ENCODE data around the gene ZBTB49.
"Not testable (repeated sequence)": the region's sequence is repeated elsewhere in the genome, so short reads cannot be mapped to it uniquely, and the experiment has no call there.

Gene ZBTB49

GRCh38 chr4:4344915-4345527 is 55.0 kb downstream of the ZBTB49 start:
- TF ChIP-seq POLR2AphosphoS5 (IDR thresholded peaks at IDR 0.05; ENCODE audit: low read depth, low read length) (no peak), POLR2A (IDR thresholded peaks at IDR 0.05; ENCODE audit: low read depth, low read length) (no peak), POU2F2 (IDR thresholded peaks at IDR 0.05; ENCODE audit: low read depth, low read length) (peak; percentile 19; the same call in 1 of the 2 replicates), PAX5 (IDR thresholded peaks at IDR 0.05; ENCODE audit: insufficient read depth, low read length, severe bottlenecking) (peak; percentile 5), SPI1 (IDR thresholded peaks at IDR 0.05; ENCODE audit: low read depth, low read length) (no peak)
- FAIRE-seq (peak; percentile 91), DNase-seq (ENCODE audit: insufficient read length, low spot score) (no peak)

- DNase-seq (ENCODE audit: insufficient read length, low spot score) (no peak), FAIRE-seq (no peak)
- TF ChIP-seq POLR2A (IDR thresholded peaks at IDR 0.05; ENCODE audit: low read depth, low read length) (no peak), POLR2AphosphoS5 (IDR thresholded peaks at IDR 0.05; ENCODE audit: low read depth, low read length) (no peak), POU2F2 (IDR thresholded peaks at IDR 0.05; ENCODE audit: low read depth, low read length) (no peak), TAF1 (IDR thresholded peaks at IDR 0.05; ENCODE audit: low read depth, low read length) (no peak), SPI1 (IDR thresholded peaks at IDR 0.05; ENCODE audit: low read depth, low read length) (no peak), PAX5 (IDR thresholded peaks at IDR 0.05; ENCODE audit: insufficient read depth, low read length, severe bottlenecking) (no peak)
These were observed 57.5 kb downstream of the ZBTB49 start for GRCh38 chr4:4347585-4347984.

GRCh38 chr4:4348585-4348984 is 58.5 kb downstream of the ZBTB49 start:
- not testable (repeated sequence) for DNase-seq (ENCODE audit: insufficient read length, low spot score); FAIRE-seq

- no peak for TF ChIP-seq SPI1 (IDR thresholded peaks at IDR 0.05; ENCODE audit: low read depth, low read length)
- no peak for DNase-seq (ENCODE audit: insufficient read length, low spot score)
- no peak for FAIRE-seq
These were observed 59.8 kb downstream of the ZBTB49 start for GRCh38 chr4:4349867-4350266.

- TF ChIP-seq TAF1 (IDR thresholded peaks at IDR 0.05; ENCODE audit: low read depth, low read length): no peak
- TF ChIP-seq POLR2AphosphoS5 (IDR thresholded peaks at IDR 0.05; ENCODE audit: low read depth, low read length): no peak
- TF ChIP-seq PAX5 (IDR thresholded peaks at IDR 0.05; ENCODE audit: insufficient read depth, low read length, severe bottlenecking): no peak
- DNase-seq (ENCODE audit: insufficient read length, low spot score) (no peak), FAIRE-seq (no peak)
These were observed 60.9 kb downstream of the ZBTB49 start for GRCh38 chr4:4350909-4351308.

- FAIRE-seq (no peak), DNase-seq (ENCODE audit: insufficient read length, low spot score) (no peak)
- no peak for TF ChIP-seq POLR2A (IDR thresholded peaks at IDR 0.05; ENCODE audit: low read depth, low read length)
- TF ChIP-seq SPI1 (IDR thresholded peaks at IDR 0.05; ENCODE audit: low read depth, low read length): no peak
- no peak for TF ChIP-seq TAF1 (IDR thresholded peaks at IDR 0.05; ENCODE audit: low read depth, low read length)
- no peak for TF ChIP-seq POLR2AphosphoS5 (IDR thresholded peaks at IDR 0.05; ENCODE audit: low read depth, low read length)
- TF ChIP-seq POU2F2 (IDR thresholded peaks at IDR 0.05; ENCODE audit: low read depth, low read length): no peak
- TF ChIP-seq PAX5 (IDR thresholded peaks at IDR 0.05; ENCODE audit: insufficient read depth, low read length, severe bottlenecking): no peak
These were observed 65.3 kb downstream of the ZBTB49 start for GRCh38 chr4:4355302-4355701.

- no peak for TF ChIP-seq POLR2A (IDR thresholded peaks at IDR 0.05; ENCODE audit: low read depth, low read length)
- no peak for TF ChIP-seq POLR2AphosphoS5 (IDR thresholded peaks at IDR 0.05; ENCODE audit: low read depth, low read length)
- no peak for TF ChIP-seq PAX5 (IDR thresholded peaks at IDR 0.05; ENCODE audit: insufficient read depth, low read length, severe bottlenecking)
- no peak for TF ChIP-seq POU2F2 (IDR thresholded peaks at IDR 0.05; ENCODE audit: low read depth, low read length)
- no peak for TF ChIP-seq TAF1 (IDR thresholded peaks at IDR 0.05; ENCODE audit: low read depth, low read length)
- no peak for TF ChIP-seq SPI1 (IDR thresholded peaks at IDR 0.05; ENCODE audit: low read depth, low read length)
- FAIRE-seq (no peak), DNase-seq (ENCODE audit: insufficient read length, low spot score) (no peak)
These were observed 66.3 kb downstream of the ZBTB49 start for GRCh38 chr4:4356106-4357041.

GRCh38 chr4:4358093-4358854 is 68.2 kb downstream of the ZBTB49 start:
- FAIRE-seq (no peak), DNase-seq (ENCODE audit: insufficient read length, low spot score) (no peak)
- TF ChIP-seq POU2F2 (IDR thresholded peaks at IDR 0.05; ENCODE audit: low read depth, low read length) (no peak), POLR2A (IDR thresholded peaks at IDR 0.05; ENCODE audit: low read depth, low read length) (no peak), TAF1 (IDR thresholded peaks at IDR 0.05; ENCODE audit: low read depth, low read length) (no peak), SPI1 (IDR thresholded peaks at IDR 0.05; ENCODE audit: low read depth, low read length) (no peak), POLR2AphosphoS5 (IDR thresholded peaks at IDR 0.05; ENCODE audit: low read depth, low read length) (no peak), PAX5 (IDR thresholded peaks at IDR 0.05; ENCODE audit: insufficient read depth, low read length, severe bottlenecking) (no peak)

- no peak for DNase-seq (ENCODE audit: insufficient read length, low spot score)
- TF ChIP-seq SPI1 (IDR thresholded peaks at IDR 0.05; ENCODE audit: low read depth, low read length) (peak; percentile 43; the same call in 1 of the 2 replicates), TAF1 (IDR thresholded peaks at IDR 0.05; ENCODE audit: low read depth, low read length) (no peak)
- FAIRE-seq: peak; percentile 33
These were observed 71.8 kb downstream of the ZBTB49 start for GRCh38 chr4:4361883-4362282.

Data from GM12891 (cell line).